Liver (tissue), 9 donors: ENCODE measurements around the gene GIMAP1. TPM values are rescaled to one million over a fixed set of nuclear protein-coding genes. Genes with fewer than 3 reads are reported as not detected.

Experiments used
- DNase-seq: peaks from one replicate; pipeline ENCODE4 v3.0.0-alpha.2; 2017; ENCODE audit warnings: low spot score
- H3K27ac ChIP-seq, 2 donors: one replicate each; pipeline ENCODE4 v1.7.0; 2013; ENCODE audit warnings: inconsistent platforms in 2 of 2, low read length in 2 of 2, control low read depth in 1 of 2, low read depth in 1 of 2, mild to moderate bottlenecking in 1 of 2
- H3K27me3 ChIP-seq, 4 donors: one replicate each; pipeline versions ENCODE4 v1.6.1 to v1.7.0; 2013; ENCODE audit warnings: low read length in 3 of 4, inconsistent platforms in 1 of 4, mild to moderate bottlenecking in 1 of 4, moderate library complexity in 1 of 4; ENCODE audit not compliant: control insufficient read depth in 4 of 4, insufficient read depth in 4 of 4
- H3K36me3 ChIP-seq, 4 donors: one replicate each; pipeline versions ENCODE4 v1.6.1 to v1.7.0; 2013; ENCODE audit warnings: low read length in 3 of 4, mild to moderate bottlenecking in 3 of 4, low read depth in 1 of 4, moderate library complexity in 1 of 4; ENCODE audit not compliant: control insufficient read depth in 4 of 4, insufficient read depth in 3 of 4
- H3K4me1 ChIP-seq, 4 donors: one replicate each; pipeline versions ENCODE4 v1.6.1 to v1.7.0; 2013; ENCODE audit warnings: low read length in 3 of 4, mild to moderate bottlenecking in 3 of 4, moderate library complexity in 1 of 4; ENCODE audit not compliant: control insufficient read depth in 4 of 4, insufficient read depth in 4 of 4
- H3K4me3 ChIP-seq, 3 donors: one replicate each; pipeline versions ENCODE4 v1.6.1 to v1.7.0; 2013; ENCODE audit warnings: low read length in 3 of 3, control low read depth in 1 of 3, low read depth in 1 of 3, mild to moderate bottlenecking in 1 of 3
- H3K9ac ChIP-seq, 2 donors: one replicate each; pipeline ENCODE4 v1.7.0; 2013; ENCODE audit warnings: low read length in 2 of 2, mild to moderate bottlenecking in 2 of 2, moderate library complexity in 2 of 2, control low read depth in 1 of 2, low read depth in 1 of 2
- H3K9me3 ChIP-seq, 4 donors: one replicate each; pipeline versions ENCODE4 v1.6.1 to v1.7.0; 2013; ENCODE audit warnings: low read length in 3 of 4; ENCODE audit not compliant: control insufficient read depth in 4 of 4
- EGR1 ChIP-seq, 2 donors: IDR thresholded peaks; 2 replicates each; pipeline ENCODE4 v1.6.1; 2016 to 2018; ENCODE audit warnings: antibody characterized with exemption in 2 of 2, low read depth in 2 of 2
- FOXA1 ChIP-seq: IDR thresholded peaks from 2 replicates; pipeline ENCODE4 v1.6.1; 2016; ENCODE audit warnings: antibody characterized with exemption
- FOXA2 ChIP-seq: IDR thresholded peaks from 2 replicates; pipeline ENCODE4 v1.6.1; 2016; ENCODE audit warnings: antibody characterized with exemption
- GABPA ChIP-seq, 2 donors: IDR thresholded peaks in 1 of 2; conservative IDR thresholded peaks in 1 of 2; 2 replicates each; pipeline ENCODE4 v1.6.1; 2016; ENCODE audit warnings: antibody characterized with exemption in 2 of 2, mild to moderate bottlenecking in 1 of 2, moderate library complexity in 1 of 2
- HNF4A ChIP-seq, 2 donors: conservative IDR thresholded peaks; 2 replicates each; pipeline ENCODE4 v1.6.1; 2016; ENCODE audit warnings: antibody characterized with exemption in 2 of 2, mild to moderate bottlenecking in 2 of 2
- HNF4G ChIP-seq: IDR thresholded peaks from 2 replicates; pipeline ENCODE4 v1.6.1; 2016; ENCODE audit warnings: antibody characterized with exemption
- JUND ChIP-seq, 2 donors: IDR thresholded peaks; 2 replicates each; pipeline ENCODE4 v1.6.1; 2016; ENCODE audit warnings: antibody characterized with exemption in 2 of 2
- NR2F2 ChIP-seq: IDR thresholded peaks from 2 replicates; pipeline ENCODE4 v1.6.1; 2016; ENCODE audit warnings: antibody characterized with exemption
- RAD21 ChIP-seq, 2 donors: IDR thresholded peaks; 2 replicates each; pipeline ENCODE4 v1.6.1; 2016; ENCODE audit warnings: antibody characterized with exemption in 2 of 2, mild to moderate bottlenecking in 2 of 2
- RXRA ChIP-seq, 2 donors: IDR thresholded peaks; 2 replicates each; pipeline ENCODE4 v1.6.1; 2017 to 2018; ENCODE audit warnings: antibody characterized with exemption in 2 of 2, mild to moderate bottlenecking in 1 of 2
- SP1 ChIP-seq: IDR thresholded peaks from 2 replicates; pipeline ENCODE4 v1.6.1; 2018; ENCODE audit warnings: antibody characterized with exemption, mild to moderate bottlenecking
- TAF1 ChIP-seq: conservative IDR thresholded peaks from 2 replicates; pipeline ENCODE4 v1.6.1; 2016; ENCODE audit warnings: antibody characterized with exemption, mild to moderate bottlenecking
- YY1 ChIP-seq: IDR thresholded peaks from 2 replicates; pipeline ENCODE4 v1.6.1; 2016; ENCODE audit warnings: antibody characterized with exemption, mild to moderate bottlenecking
- WGBS: extraction: QIAGEN DNeasy Blood & Tissue Kit; methylation state at CpG from one replicate; pipeline ENCODE4 v1.1.7; 2013; 5-methylcytosine and 5-hydroxymethylcytosine counted together
- polyA plus RNA-seq, 2 donors: library from polyadenylated mRNA; stranded (reverse) in 1 of 2; unstranded in 1 of 2; fragments of 200-250 nt in 1 of 2; fragments of >200 nt in 1 of 2; fragmentation: Nextera tagmentation in 1 of 2; extraction: Ambion mirVana in 1 of 2; gene quantifications; one replicate each; pipeline versions ENCODE4 v1.2.1 to v1.2.3, GENCODE V29; 2013 to 2015
- total RNA-seq, 2 donors: library from RNA; depleted of rRNA; stranded (reverse); fragments of >200 nt; gene quantifications; one replicate each; pipeline ENCODE4 v1.2.3, GENCODE V29; 2014
- TF ChIP-seq, protein P1 (sequence below): fragments of 150-350 bp; IDR thresholded peaks from 2 replicates; pipeline ENCODE4 v1.5.1; 2017; ENCODE audit warnings: improper control_type of control experiment, low read depth, low read length; ENCODE audit not compliant: missing input control
- TF ChIP-seq, protein P2 (sequence below): IDR thresholded peaks from 2 replicates; pipeline ENCODE4 v1.6.1; 2016; ENCODE audit warnings: antibody characterized with exemption
- TF ChIP-seq, protein P3 (sequence below): IDR thresholded peaks from 2 replicates; pipeline ENCODE4 v1.6.1; 2016; ENCODE audit warnings: antibody characterized with exemption
- TF ChIP-seq, protein P4 (sequence below): IDR thresholded peaks from 2 replicates; pipeline ENCODE4 v1.6.1; 2016; ENCODE audit warnings: antibody characterized with exemption
- TF ChIP-seq, protein P5 (sequence below): IDR thresholded peaks from 2 replicates; pipeline ENCODE4 v1.6.1; 2016; ENCODE audit warnings: antibody characterized with exemption, mild to moderate bottlenecking
- donor health status: healthy.
- donor health status: healthy.
- donor health status: healthy.
- donor health status: healthy.
- donor health status: healthy.

GIMAP1 gene
- total and polyA plus RNA-seq, 4 donors, result 1.5 to 3.8 (median 2.5) TPM

DNA sequence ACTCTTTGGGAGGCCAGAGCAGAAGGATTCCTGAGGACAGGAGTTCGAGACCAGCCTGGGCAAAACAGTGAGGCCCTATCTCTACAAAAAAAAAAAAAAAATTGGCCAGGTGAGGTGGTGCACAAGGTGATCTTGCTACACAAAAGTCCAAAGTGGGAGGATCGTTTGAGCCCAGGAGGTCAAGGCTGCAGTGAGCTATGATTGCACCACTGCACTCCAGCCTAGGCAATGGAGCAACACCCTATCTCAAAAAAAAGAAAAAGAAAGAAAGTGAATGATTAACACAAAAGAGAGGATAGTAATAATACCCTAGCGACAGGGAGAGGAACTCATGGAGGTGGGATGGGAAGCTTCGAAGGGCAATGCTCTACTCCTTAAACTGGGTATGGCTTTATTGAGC lies 53.4 kb downstream of the GIMAP1 start:
- TF ChIP-seq SP1, result peak; percentile 95
- TF ChIP-seq, protein P1, sequence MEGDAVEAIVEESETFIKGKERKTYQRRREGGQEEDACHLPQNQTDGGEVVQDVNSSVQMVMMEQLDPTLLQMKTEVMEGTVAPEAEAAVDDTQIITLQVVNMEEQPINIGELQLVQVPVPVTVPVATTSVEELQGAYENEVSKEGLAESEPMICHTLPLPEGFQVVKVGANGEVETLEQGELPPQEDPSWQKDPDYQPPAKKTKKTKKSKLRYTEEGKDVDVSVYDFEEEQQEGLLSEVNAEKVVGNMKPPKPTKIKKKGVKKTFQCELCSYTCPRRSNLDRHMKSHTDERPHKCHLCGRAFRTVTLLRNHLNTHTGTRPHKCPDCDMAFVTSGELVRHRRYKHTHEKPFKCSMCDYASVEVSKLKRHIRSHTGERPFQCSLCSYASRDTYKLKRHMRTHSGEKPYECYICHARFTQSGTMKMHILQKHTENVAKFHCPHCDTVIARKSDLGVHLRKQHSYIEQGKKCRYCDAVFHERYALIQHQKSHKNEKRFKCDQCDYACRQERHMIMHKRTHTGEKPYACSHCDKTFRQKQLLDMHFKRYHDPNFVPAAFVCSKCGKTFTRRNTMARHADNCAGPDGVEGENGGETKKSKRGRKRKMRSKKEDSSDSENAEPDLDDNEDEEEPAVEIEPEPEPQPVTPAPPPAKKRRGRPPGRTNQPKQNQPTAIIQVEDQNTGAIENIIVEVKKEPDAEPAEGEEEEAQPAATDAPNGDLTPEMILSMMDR, result peak; percentile 55
- TF ChIP-seq NR2F2, result peak; percentile 94
- TF ChIP-seq, protein P2, sequence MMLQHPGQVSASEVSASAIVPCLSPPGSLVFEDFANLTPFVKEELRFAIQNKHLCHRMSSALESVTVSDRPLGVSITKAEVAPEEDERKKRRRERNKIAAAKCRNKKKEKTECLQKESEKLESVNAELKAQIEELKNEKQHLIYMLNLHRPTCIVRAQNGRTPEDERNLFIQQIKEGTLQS, result peak; percentile 46
- peak; percentile 23 for TF ChIP-seq TAF1
- peak; percentile 95 to 97 for TF ChIP-seq RXRA (IDR thresholded peaks at IDR 0.05)
- TF ChIP-seq RAD21 (IDR thresholded peaks at IDR 0.05), result peak; percentile 50 to 61
- peak; percentile 78 to 87 for TF ChIP-seq JUND (IDR thresholded peaks at IDR 0.05)
- TF ChIP-seq, protein P3, sequence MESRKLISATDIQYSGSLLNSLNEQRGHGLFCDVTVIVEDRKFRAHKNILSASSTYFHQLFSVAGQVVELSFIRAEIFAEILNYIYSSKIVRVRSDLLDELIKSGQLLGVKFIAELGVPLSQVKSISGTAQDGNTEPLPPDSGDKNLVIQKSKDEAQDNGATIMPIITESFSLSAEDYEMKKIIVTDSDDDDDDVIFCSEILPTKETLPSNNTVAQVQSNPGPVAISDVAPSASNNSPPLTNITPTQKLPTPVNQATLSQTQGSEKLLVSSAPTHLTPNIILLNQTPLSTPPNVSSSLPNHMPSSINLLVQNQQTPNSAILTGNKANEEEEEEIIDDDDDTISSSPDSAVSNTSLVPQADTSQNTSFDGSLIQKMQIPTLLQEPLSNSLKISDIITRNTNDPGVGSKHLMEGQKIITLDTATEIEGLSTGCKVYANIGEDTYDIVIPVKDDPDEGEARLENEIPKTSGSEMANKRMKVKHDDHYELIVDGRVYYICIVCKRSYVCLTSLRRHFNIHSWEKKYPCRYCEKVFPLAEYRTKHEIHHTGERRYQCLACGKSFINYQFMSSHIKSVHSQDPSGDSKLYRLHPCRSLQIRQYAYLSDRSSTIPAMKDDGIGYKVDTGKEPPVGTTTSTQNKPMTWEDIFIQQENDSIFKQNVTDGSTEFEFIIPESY, result peak; percentile 76
- TF ChIP-seq, protein P4, sequence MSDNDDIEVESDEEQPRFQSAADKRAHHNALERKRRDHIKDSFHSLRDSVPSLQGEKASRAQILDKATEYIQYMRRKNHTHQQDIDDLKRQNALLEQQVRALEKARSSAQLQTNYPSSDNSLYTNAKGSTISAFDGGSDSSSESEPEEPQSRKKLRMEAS, result peak; percentile 87
- TF ChIP-seq, protein P5, sequence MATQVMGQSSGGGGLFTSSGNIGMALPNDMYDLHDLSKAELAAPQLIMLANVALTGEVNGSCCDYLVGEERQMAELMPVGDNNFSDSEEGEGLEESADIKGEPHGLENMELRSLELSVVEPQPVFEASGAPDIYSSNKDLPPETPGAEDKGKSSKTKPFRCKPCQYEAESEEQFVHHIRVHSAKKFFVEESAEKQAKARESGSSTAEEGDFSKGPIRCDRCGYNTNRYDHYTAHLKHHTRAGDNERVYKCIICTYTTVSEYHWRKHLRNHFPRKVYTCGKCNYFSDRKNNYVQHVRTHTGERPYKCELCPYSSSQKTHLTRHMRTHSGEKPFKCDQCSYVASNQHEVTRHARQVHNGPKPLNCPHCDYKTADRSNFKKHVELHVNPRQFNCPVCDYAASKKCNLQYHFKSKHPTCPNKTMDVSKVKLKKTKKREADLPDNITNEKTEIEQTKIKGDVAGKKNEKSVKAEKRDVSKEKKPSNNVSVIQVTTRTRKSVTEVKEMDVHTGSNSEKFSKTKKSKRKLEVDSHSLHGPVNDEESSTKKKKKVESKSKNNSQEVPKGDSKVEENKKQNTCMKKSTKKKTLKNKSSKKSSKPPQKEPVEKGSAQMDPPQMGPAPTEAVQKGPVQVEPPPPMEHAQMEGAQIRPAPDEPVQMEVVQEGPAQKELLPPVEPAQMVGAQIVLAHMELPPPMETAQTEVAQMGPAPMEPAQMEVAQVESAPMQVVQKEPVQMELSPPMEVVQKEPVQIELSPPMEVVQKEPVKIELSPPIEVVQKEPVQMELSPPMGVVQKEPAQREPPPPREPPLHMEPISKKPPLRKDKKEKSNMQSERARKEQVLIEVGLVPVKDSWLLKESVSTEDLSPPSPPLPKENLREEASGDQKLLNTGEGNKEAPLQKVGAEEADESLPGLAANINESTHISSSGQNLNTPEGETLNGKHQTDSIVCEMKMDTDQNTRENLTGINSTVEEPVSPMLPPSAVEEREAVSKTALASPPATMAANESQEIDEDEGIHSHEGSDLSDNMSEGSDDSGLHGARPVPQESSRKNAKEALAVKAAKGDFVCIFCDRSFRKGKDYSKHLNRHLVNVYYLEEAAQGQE, result peak; percentile 68
- peak; percentile 91 for TF ChIP-seq HNF4G
- peak; percentile 54 for TF ChIP-seq FOXA2
- peak in 1 of 2 donors; percentile 39 for TF ChIP-seq EGR1 (IDR thresholded peaks at IDR 0.05; ENCODE audit: low read depth in 2 of 2)
- peak in 1 of 2 donors; percentile 35 for TF ChIP-seq GABPA (IDR thresholded peaks at IDR 0.05 in 1 of 2, conservative IDR thresholded peaks at IDR 0.05 in 1 of 2)
- no peak for TF ChIP-seq YY1
- peak; percentile 72 for TF ChIP-seq FOXA1
- peak; percentile 98 for TF ChIP-seq HNF4A (conservative IDR thresholded peaks at IDR 0.05)
- WGBS, result 42% methylated on average over 4 of the region's 4 CpGs
- H3K4me3 ChIP-seq, result no peak overlapping the region
- H3K27ac ChIP-seq, result peak overlapping the region; percentile 44 to 80
- H3K36me3 ChIP-seq, result no peaks in the 10 kb centered on the region
- H3K4me1 ChIP-seq, result peaks cover 4 to 27% (median 16%) of the 10 kb centered on the region in 4 donors
- peak overlapping the region in 1 of 2 donors; percentile 40 for H3K9ac ChIP-seq
- DNase-seq, result no peak
- no peaks in the 10 kb centered on the region for H3K27me3 ChIP-seq
- peaks cover 0 to 1% (median 0%) of the 10 kb centered on the region in 4 donors for H3K9me3 ChIP-seq

Other genes with a start within 250 kb of the GIMAP1 start
- 10 to 100 TPM in 1 of 2 donors, 1 to 10 TPM in 1; 4.8 to 10.9 TPM for gene GIMAP7, start 201.7 kb upstream of the GIMAP1 start, total RNA-seq
- 10 to 100 TPM; 10.2 to 12.8 TPM for gene GIMAP7, start 201.7 kb upstream of the GIMAP1 start, polyA plus RNA-seq
- gene GIMAP4, start 149.2 kb upstream of the GIMAP1 start, total RNA-seq, result 10 to 100 TPM; 15.6 to 21.3 TPM
- gene GIMAP4, start 149.2 kb upstream of the GIMAP1 start, polyA plus RNA-seq, result 10 to 100 TPM; 14.6 to 15.7 TPM
- gene GIMAP6, start 84.2 kb upstream of the GIMAP1 start, total RNA-seq, result 10 to 100 TPM; 15.0 to 17.5 TPM
- 1 to 10 TPM; 2.0 to 8.8 TPM for gene GIMAP6, start 84.2 kb upstream of the GIMAP1 start, polyA plus RNA-seq
- gene GIMAP2, start 30.9 kb upstream of the GIMAP1 start, total RNA-seq, result 1 to 10 TPM; 6.9 to 9.2 TPM
- gene GIMAP2, start 30.9 kb upstream of the GIMAP1 start, polyA plus RNA-seq, result 1 to 10 TPM; 4.9 to 5.0 TPM
- 10 to 100 TPM; 11.1 to 20.6 TPM for gene GIMAP5, start 20.8 kb downstream of the GIMAP1 start, total RNA-seq
- gene GIMAP5, start 20.8 kb downstream of the GIMAP1 start, polyA plus RNA-seq, result 10 to 100 TPM in 1 of 2 donors, 1 to 10 TPM in 1; 9.7 to 13.0 TPM
- 1,000 to 10,000 TPM in 1 of 2 donors, 100 to 1,000 TPM in 1; 382 to 1,041 TPM for gene TMEM176B, start 83.8 kb downstream of the GIMAP1 start, total RNA-seq
- 1,000 to 10,000 TPM in 1 of 2 donors, 100 to 1,000 TPM in 1; 957 to 1,317 TPM for gene TMEM176B, start 83.8 kb downstream of the GIMAP1 start, polyA plus RNA-seq
- 100 to 1,000 TPM; 346 to 404 TPM for gene TMEM176A, start 84.2 kb downstream of the GIMAP1 start, total RNA-seq
- gene TMEM176A, start 84.2 kb downstream of the GIMAP1 start, polyA plus RNA-seq, result 100 to 1,000 TPM; 675 to 703 TPM
- under 1 TPM in 1 of 2 donors, not detected in 1; 0.08 TPM for gene AOC1, start 135.9 kb downstream of the GIMAP1 start, total RNA-seq
- gene AOC1, start 135.9 kb downstream of the GIMAP1 start, polyA plus RNA-seq, result under 1 TPM in 1 of 2 donors, not detected in 1; 0.01 TPM